Uterus (tissue), 4 donors: ENCODE data around the gene DYDC2. TPM values are rescaled to one million over a fixed set of nuclear protein-coding genes. Genes with fewer than 3 reads are reported as not detected.
"Not testable (repeated sequence)": the region's sequence is repeated elsewhere in the genome, so short reads cannot be mapped to it uniquely, and the experiment has no call there.

Experiments
- DNase-seq, 2 donors: peaks; one replicate each; pipeline ENCODE4 v3.0.0-alpha.2; 2019 to 2020
- H3K27ac ChIP-seq, 2 donors: fragments of 200-600 bp; sonication (generic); 1 replicate in 1 of 2; 2 replicates in 1 of 2; pipeline ENCODE4 v1.5.1; 2016 to 2018
- H3K27me3 ChIP-seq, 2 donors: fragments of 200-600 bp; sonication (generic); one replicate each; pipeline ENCODE4 v1.5.1; 2018 to 2019; ENCODE audit warnings: control low read depth in 1 of 2
- H3K36me3 ChIP-seq, 2 donors: fragments of 200-600 bp; sonication (generic); one replicate each; pipeline ENCODE4 v1.5.1; 2019; ENCODE audit warnings: control low read depth in 1 of 2
- H3K4me1 ChIP-seq, 2 donors: fragments of 200-600 bp; sonication (generic); one replicate each; pipeline ENCODE4 v1.5.1; 2018 to 2019; ENCODE audit warnings: control low read depth in 1 of 2
- H3K4me3 ChIP-seq, 2 donors: fragments of 200-600 bp; sonication (generic); 1 replicate in 1 of 2; 2 replicates in 1 of 2; pipeline ENCODE4 v1.5.1; 2018 to 2019; ENCODE audit warnings: mild to moderate bottlenecking in 1 of 2
- H3K9me3 ChIP-seq, 2 donors: fragments of 200-600 bp; sonication (generic); one replicate each; pipeline ENCODE4 v1.5.1; 2019; ENCODE audit warnings: control low read depth in 1 of 2
- POLR2A ChIP-seq, 2 donors: fragments of 450-650 bp; IDR thresholded peaks; one replicate each; pipeline ENCODE4 v1.6.1; 2016; ENCODE audit warnings: antibody characterized with exemption in 2 of 2, mild to moderate bottlenecking in 1 of 2, moderate library complexity in 1 of 2
- intact Hi-C: fragments of 100-400 bp; cut with DNase I; formaldehyde crosslinking; loops from one replicate; pipeline ENCODE4 v1.15.1; 2023; ENCODE audit warnings: low total_unique reads
- total RNA-seq, 4 donors: library from RNA; depleted of rRNA in 3 of 4; stranded (reverse); fragments of >200 nt in 3 of 4; gene quantifications; one replicate each; pipeline versions ENCODE4 v1.1.0 to v1.2.4, GENCODE V29; 2014 to 2023
- TF ChIP-seq, protein P1 (sequence below), 4 experiments: fragments of 200-600 bp in 2 of 4; fragments of 450-650 bp in 2 of 4; sonication (generic) in 2 of 4; IDR thresholded peaks; one replicate each; pipeline ENCODE4 v1.5.1; 2016 to 2019; ENCODE audit warnings: antibody characterized with exemption in 4 of 4, mild to moderate bottlenecking in 2 of 4, moderate library complexity in 1 of 4
- donor health status: DM: yes; HTN: yes; CAD: no.

The DYDC2 gene
- total RNA-seq, 4 donors from 2014 or later = 0.73 to 12.4 (median 6.6) TPM; not detected in 1

DNA sequence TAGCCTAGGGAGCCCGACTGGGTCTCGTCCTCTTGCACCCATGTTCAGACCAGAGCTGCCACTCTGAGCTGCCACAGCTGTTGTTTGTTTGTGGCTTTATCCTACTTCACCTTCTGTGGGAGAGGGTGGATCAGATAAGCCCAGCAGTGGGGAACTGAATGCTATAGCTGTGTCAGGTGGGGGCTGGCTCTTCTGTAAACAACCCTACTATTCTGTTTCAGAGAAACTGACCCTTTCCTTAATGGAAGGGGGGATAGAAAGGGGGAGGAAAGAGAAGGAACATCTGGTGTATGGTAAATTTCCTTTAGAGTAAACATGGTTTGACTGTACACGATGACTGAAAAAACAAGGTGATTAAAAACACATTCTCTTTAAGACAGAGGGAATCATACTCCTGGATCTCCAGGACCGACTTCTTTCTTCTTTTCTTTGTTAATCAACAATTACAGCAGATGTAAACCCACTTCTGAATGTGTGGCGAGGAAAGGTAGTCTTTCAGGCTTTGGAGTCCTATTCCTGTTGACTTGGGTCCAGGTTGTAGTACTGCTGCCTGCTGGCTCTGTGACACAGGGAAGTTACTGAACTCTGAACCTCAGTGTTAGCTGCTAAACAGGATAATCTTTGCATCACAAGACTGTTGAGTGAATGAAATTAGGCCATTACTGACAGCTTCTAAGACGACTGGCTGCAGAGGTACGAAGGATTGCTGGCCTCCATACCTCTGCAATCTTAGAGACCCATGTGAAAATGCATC is 57.7 kb downstream of the DYDC2 start:
- H3K4me1 ChIP-seq = peaks cover 0 to 18% of the 10 kb centered on the region in 2 donors
- TF ChIP-seq, protein P1, sequence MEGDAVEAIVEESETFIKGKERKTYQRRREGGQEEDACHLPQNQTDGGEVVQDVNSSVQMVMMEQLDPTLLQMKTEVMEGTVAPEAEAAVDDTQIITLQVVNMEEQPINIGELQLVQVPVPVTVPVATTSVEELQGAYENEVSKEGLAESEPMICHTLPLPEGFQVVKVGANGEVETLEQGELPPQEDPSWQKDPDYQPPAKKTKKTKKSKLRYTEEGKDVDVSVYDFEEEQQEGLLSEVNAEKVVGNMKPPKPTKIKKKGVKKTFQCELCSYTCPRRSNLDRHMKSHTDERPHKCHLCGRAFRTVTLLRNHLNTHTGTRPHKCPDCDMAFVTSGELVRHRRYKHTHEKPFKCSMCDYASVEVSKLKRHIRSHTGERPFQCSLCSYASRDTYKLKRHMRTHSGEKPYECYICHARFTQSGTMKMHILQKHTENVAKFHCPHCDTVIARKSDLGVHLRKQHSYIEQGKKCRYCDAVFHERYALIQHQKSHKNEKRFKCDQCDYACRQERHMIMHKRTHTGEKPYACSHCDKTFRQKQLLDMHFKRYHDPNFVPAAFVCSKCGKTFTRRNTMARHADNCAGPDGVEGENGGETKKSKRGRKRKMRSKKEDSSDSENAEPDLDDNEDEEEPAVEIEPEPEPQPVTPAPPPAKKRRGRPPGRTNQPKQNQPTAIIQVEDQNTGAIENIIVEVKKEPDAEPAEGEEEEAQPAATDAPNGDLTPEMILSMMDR (IDR thresholded peaks at IDR 0.05) = no peak
- TF ChIP-seq POLR2A (IDR thresholded peaks at IDR 0.05) = no peak
- H3K9me3 ChIP-seq = no peaks in the 10 kb centered on the region
- no peaks in the 10 kb centered on the region for H3K36me3 ChIP-seq
- H3K27ac ChIP-seq = peak overlapping the region; percentile 26 to 52
- H3K27me3 ChIP-seq = no peaks in the 10 kb centered on the region
- no peak for DNase-seq
- no peak overlapping the region for H3K4me3 ChIP-seq
- intact Hi-C loops = no loop called here

DNA sequence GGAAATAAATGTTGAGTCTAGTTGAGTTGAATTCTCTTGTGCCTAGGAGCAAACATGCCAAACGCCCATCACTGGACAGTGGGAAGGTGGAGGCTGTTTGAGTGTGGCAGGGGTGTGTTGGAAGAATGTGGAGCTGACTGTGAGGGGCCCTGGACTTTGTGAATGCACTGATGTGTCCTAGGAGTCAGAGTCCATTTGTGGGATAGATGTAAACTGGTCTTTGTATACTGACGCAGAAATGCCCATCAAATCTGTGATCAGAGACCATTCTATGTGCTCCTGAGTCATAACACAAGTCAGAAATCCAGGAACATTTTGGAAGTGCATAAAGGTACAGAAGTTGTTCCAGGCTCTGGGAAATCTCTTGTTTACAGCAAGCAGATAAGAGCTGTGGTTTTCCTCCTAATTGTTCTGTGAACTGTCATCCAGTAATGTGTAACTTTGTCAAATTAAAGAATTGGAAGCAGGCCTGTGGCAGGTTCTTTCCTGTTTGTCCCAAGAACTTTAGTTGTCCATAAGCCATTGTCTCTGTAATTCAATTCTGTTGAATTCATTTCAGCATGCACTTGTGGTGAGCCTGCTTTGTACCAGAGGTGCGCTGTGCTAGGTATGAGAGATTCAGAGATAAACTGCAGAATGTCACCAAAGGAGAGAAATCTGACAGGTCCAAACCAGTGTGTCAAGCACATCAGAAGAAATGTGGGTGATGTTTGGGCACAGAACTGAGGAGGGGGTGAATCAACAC is 59.3 kb downstream of the DYDC2 start:
- Histone ChIP-seq H3K36me3 (no peaks in the 10 kb centered on the region), H3K4me3 (no peak overlapping the region), H3K9me3 (no peaks in the 10 kb centered on the region), H3K27ac (peak overlapping the region in 1 of 2 donors; percentile 52), H3K27me3 (no peaks in the 10 kb centered on the region), H3K4me1 (peaks cover 0 to 14% of the 10 kb centered on the region in 2 donors)
- DNase-seq = no peak
- intact Hi-C loops = no loop called here
- TF ChIP-seq, protein P1 (IDR thresholded peaks at IDR 0.05) = no peak
- TF ChIP-seq POLR2A (IDR thresholded peaks at IDR 0.05) = no peak

DNA sequence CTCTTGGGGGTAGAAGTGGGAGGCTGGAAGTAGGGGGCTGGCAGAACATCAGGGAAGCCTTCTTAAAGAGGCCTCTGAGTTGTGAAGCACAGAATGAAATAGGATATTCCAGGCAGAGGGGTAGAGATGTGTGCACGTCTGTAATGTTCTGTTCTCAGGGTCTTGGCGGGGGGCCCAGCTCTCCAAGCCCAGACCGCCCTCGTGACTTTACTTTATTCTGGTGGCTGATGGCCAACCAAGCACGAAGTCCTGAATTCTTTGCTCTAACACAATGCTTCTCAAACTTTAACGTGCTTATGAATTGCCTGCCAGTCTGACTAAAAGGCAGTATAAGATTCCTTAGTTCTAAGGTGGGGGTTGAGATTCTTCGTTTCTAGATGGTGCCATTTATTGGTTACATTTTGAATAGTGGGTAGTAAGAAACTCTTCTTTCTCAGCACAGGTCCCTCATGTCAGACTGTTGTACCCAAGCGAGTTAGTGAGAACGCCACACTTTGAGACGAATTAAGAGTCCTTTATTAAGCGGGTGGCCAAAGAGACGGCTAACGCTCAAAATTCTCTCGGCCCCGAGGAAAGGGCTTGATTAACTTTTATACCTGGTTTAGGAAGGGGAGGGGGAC is 60.0 kb downstream of the DYDC2 start:
- intact Hi-C loops = no loop called here
- no peaks in the 10 kb centered on the region for H3K9me3 ChIP-seq
- H3K36me3 ChIP-seq = no peaks in the 10 kb centered on the region
- TF ChIP-seq POLR2A (IDR thresholded peaks at IDR 0.05) = no peak
- TF ChIP-seq, protein P1 (IDR thresholded peaks at IDR 0.05) = no peak
- no peak overlapping the region for H3K4me3 ChIP-seq
- H3K27ac ChIP-seq = peak overlapping the region in 1 of 2 donors; percentile 52
- DNase-seq = peak; percentile 74 to 77
- H3K27me3 ChIP-seq = no peaks in the 10 kb centered on the region
- H3K4me1 ChIP-seq = peaks cover 0 to 14% of the 10 kb centered on the region in 2 donors

DNA sequence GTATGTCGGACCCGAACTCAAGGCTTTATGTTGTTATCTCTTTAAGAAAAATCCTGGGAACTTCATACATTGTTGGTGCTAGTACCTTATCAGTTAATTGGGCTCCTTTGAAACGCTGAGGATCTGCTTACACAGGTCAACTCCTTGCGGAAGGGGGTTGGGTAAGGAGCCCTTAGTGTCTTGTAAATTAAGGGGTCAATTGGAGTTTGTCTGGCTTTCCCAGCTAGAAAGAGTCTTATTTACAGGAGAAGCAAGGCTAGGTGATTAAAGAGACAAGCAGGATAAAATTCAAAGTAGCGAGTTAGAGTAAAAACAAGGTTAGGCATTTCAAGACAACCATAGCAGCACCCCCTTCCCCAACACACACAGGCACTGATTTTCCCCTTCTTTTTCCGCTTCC is 60.7 kb downstream of the DYDC2 start:
- DNase-seq, H3K4me3 ChIP-seq, intact Hi-C loops, H3K9me3 ChIP-seq, H3K27me3 ChIP-seq, H3K36me3 ChIP-seq, H3K27ac ChIP-seq: not testable (repeated sequence)
- H3K4me1 ChIP-seq = peaks cover 0 to 14% of the 10 kb centered on the region in 2 donors

Other genes starting within 250 kb of the DYDC2 start
- 10 to 100 TPM; 24.5 to 91.7 (median 30.2) TPM for gene PLAC9, start 224.1 kb upstream of the DYDC2 start, total RNA-seq
- gene ANXA11, start 151.2 kb upstream of the DYDC2 start, total RNA-seq = 100 to 1,000 TPM in 1 of 4 donors, 10 to 100 TPM in 3; 15.6 to 157 (median 47.2) TPM
- gene MAT1A, start 67.1 kb upstream of the DYDC2 start, total RNA-seq = under 1 TPM in 1 of 4 donors, not detected in 3; 0.21 TPM
- gene DYDC1, start within 50 bp of the DYDC2 start, total RNA-seq = not detected
- gene PRXL2A, start 51.8 kb downstream of the DYDC2 start, total RNA-seq = 10 to 100 TPM; 12.3 to 70.7 (median 50.9) TPM
- 100 to 1,000 TPM in 1 of 4 donors, 10 to 100 TPM in 3; 37.1 to 110 (median 66.1) TPM for gene TSPAN14, start 97.5 kb downstream of the DYDC2 start, total RNA-seq
- gene SH2D4B, start 181.1 kb downstream of the DYDC2 start, total RNA-seq = 1 to 10 TPM in 1 of 4 donors, under 1 TPM in 1, not detected in 2; 0.40 to 1.4 TPM